Stimulated activated CD8-positive, alpha-beta memory T cell treated with anti-CD3 and anti-CD28 coated beads, Interleukin-4, amount 100 ng/mL, for 1 hour (primary cell): ENCODE data around the gene FOXF1.
A peak's percentile ranks its signal among the peaks of the same experiment; 100 is the strongest.

Experiments used
- DNase-seq, 2 donors: peaks; one replicate each; pipeline ENCODE4 v3.0.0-alpha.2; 2020; ENCODE audit warnings: low read depth in 2 of 2, low spot score in 1 of 2

FOXF1 gene

DNA sequence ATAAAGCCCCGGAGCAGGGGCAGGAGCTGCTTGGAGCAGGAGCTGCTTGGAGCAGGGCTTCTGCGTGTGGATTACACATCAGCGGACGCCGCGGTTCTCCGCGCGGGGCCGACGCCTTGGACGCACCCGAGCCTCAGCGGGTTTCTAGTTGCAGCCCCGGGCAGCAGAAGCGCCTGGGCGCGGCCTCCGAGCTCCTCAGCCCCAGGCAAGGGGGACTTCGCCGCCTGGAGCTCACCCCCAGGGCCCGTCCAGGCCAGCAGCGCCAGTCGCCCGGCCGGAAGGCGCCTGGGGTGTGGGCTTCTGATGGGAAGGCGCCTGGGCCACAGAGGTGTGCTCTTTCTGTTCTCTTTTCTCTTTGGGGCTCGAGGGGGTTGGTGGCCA lies 6.3 kb downstream of the FOXF1 start:
- no peak for DNase-seq

DNA sequence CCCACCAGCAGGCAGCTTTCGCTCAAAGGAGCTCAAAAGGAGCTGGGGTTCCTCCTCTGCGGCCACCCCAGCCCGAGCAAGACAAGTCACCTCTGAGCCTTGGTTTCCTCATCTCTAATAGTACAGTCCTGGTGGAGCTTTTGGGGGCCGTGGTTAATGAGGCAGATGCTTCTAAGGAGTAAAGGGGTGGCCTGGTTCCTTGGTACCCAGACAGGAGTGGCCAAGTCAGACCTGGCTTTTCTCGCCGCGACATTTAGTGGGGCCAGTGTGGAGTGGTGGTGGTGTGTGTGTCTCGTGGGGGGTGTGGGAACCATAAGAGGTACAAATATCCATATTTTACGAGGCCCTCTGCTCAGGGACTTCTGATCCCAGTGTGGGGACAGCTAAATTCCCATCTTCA lies 6.7 kb downstream of the FOXF1 start:
- DNase-seq: no peak

GRCh38 chr16:86517652-86518258 lies 7.4 kb downstream of the FOXF1 start:
- DNase-seq: no peak

- no peak for DNase-seq
Observed at GRCh38 chr16:86519007-86519648, 8.8 kb downstream of the FOXF1 start.

GRCh38 chr16:86519649-86520316 lies 9.5 kb downstream of the FOXF1 start:
- peak; percentile 27 to 31 for DNase-seq

DNA sequence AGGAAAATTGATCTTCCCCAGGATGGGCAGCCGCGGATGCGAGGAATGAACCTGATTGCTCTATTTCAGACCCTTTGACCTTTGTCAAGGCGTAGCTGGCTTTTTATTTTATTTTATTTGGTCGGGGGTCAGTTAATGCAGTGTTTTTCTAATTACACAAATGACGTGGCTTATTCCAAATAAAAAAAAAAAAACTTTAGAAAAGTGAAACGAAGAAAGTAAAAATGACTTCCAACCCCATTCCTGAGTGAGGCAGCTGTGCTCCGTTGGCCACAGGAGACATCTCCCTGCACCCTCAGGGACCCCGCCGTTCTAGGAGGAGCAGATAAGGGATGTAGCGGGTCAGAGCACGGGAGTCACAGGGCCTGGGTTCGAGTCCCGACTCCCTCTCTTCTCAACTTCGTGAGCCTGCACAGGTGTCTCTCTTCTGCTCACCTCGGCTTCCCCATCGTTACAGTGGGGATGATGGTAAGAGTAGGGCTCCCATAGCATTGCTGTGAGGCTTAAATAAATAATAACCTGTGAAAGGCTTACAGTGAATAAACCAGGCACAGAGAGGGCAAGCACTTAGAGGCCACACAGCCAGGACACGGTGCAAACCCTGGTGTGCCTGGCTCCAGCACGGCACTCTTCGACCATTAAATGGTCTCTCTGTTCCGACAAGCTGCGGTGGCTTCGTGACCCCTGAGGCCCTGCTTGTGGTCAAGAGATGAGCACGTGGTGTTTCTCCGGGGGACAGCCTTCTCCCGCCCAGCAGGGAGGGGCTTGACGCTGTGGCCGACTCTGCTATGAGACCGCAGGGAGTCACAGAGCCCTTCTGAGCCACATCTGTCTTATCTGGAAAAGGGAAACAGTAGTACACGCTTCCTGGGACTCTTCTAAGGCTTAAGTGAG lies 10.2 kb downstream of the FOXF1 start:
- DNase-seq: no peak

- DNase-seq: no peak
Observed at GRCh38 chr16:86521236-86522197, 11.2 kb downstream of the FOXF1 start.

GRCh38 chr16:86522634-86523033 lies 12.3 kb downstream of the FOXF1 start:
- no peak for DNase-seq

DNA sequence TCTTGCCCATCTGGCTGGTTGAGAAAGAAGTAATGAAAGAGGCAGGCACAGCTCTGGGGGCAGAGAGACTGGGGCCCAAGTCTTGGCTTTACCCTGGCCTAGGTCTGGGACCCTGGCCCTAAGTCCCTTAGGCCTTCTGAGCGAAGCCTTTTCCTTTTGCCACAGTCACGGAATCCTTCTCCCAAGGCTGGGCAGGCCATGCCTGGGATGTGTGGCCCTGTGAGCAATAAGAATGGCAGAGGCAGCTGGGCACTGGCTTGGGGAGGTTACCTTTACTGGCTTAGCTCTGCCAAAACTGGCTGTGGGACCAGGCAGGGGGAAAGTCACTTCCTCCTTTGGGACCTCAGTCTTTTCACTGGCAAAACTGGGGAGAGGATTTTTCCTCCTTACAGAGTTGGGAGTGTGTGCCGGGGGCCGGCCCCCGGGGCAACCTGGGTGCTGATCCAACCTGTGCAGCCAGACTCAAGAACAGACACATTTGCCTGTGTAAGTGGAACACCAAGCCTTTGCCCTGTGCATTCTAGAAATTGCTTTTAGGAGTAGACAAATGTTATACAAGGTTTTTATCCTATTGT lies 12.9 kb downstream of the FOXF1 start:
- no peak for DNase-seq

DNA sequence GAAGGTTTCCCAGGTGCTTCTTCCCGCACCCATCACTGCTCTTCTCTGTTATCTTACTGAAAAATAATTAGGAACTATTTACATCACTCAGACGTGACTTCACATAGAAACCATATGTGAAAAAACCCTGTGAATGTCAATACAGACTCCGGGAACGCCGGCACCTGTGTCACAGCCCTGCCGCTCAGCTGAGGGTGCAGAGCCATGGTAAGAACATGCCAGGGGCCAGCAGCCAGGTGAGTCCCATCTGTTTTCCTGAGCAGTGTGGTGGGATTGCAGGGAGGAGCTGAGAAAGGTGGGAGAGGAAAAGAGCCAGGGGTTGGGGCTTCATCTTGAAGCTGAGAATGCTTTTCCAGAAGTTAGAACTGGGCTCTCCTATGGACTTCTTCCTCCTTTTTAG lies 13.7 kb downstream of the FOXF1 start:
- DNase-seq: no peak

- DNase-seq: no peak
Observed at GRCh38 chr16:86525696-86526095, 15.4 kb downstream of the FOXF1 start.

GRCh38 chr16:86527366-86527765 lies 17.0 kb downstream of the FOXF1 start:
- DNase-seq: no peak

- no peak for DNase-seq
Observed at GRCh38 chr16:86528061-86528929, 18.0 kb downstream of the FOXF1 start.

GRCh38 chr16:86529160-86529559 lies 18.8 kb downstream of the FOXF1 start:
- DNase-seq: no peak

DNA sequence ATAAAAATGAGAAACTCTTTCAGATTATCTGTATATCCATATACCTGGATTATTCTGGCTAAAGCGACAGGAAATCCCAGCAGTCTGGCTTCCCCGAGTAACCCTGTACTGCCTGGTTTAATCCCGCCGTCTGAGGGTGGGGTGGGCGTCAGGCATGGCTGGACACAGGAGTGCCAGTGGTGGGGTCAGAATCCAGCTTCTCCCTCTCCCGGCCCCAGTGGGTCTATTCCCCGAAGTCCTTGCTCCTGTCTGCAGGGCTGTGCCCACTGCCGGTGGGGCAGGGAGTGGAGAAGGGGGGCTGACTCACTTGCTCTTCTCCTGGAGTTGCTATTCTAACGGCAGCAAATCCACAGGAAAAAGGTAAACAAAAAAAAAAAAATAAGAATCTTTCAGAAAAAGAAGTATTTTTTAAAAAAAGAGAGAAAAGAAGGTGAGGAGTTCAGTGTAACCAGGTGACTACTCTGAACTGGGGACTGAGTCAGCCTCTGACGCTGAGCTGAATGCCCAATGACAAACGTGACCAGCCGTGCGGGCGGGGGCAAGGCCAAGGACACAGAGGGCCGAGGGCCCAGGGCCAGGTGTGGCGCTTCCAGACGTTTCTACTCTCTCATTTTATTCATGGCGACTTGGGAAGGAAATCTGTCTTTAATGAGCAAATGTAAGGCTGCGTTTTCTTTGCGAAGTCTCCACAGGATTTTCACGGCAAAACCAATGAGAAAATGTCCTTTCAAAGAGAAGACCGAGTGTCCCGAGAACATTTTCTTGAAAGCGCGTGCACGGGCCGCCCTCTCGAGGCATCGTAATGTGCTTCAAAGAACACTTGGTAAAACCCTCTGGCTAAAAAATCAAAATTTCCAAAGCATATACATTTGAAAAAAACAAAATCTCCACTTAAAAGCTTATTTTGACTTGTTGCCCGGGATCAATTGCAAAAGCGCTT lies 20.2 kb downstream of the FOXF1 start:
- no peak for DNase-seq

GRCh38 chr16:86531191-86531545 lies 20.8 kb downstream of the FOXF1 start:
- no peak for DNase-seq

DNA sequence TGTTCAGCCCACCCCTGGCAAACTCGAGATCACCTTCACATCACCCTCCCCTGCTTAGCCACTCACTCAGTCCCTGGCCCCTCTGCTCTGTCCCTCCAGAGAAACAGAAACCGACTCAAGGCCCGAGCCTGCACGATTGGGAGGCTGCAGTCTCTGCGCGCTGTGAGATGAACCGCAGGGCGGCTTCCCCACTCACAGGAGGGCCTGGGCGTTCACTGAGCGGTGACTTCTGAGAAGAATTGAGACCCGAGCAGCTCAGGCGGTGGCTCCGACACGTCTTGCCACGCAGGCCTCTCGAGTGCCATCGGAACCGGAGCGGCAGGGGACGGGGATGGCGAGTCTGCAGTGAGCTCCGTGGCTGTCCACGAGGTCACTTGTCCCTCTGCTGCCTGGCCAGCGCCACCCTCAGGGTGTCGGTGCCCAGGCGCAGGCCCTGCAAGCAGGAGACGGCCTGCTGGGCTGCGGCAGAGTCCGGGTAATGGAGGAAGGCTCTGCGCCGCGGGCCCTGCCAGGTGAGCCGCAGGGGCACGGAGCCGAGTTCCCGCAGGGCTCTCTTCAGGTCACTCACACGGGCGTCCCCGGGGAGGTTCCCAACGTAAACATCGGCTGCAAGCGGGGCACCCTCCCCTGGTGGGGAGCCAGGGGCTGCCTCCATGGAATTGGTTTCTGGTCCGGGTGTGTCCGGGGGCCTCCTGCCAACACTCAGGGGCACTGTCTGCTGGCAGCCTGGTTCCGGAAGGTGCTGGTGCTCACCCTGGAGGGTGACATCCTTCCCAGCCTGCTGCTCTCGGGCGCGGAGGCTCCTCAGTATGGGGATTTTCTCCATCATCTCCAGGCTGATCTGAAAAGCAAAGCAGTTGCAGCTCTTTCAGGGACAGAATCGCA lies 21.6 kb downstream of the FOXF1 start:
- DNase-seq: no peak
